Loucy (cell line): Measurements from ENCODE around the gene SETSIP.

Experiments used
- EZH2phosphoT487 ChIP-seq: fragments of 200-600 bp; IDR thresholded peaks from 2 replicates; pipeline ENCODE4 v1.6.1; 2018; ENCODE audit warnings: antibody characterized with exemption, mild to moderate bottlenecking, moderate library complexity, borderline replicate concordance
- TF ChIP-seq, protein P1 (sequence below): fragments of 200-600 bp; sonication (generic); conservative IDR thresholded peaks from 2 replicates; pipeline ENCODE4 v1.5.1; 2014; ENCODE audit warnings: mild to moderate bottlenecking, antibody characterized with exemption, low read length

GRCh38 chr1:92105546-92106081, 30.4 kb upstream of the SETSIP start:
- TF ChIP-seq, protein P1, sequence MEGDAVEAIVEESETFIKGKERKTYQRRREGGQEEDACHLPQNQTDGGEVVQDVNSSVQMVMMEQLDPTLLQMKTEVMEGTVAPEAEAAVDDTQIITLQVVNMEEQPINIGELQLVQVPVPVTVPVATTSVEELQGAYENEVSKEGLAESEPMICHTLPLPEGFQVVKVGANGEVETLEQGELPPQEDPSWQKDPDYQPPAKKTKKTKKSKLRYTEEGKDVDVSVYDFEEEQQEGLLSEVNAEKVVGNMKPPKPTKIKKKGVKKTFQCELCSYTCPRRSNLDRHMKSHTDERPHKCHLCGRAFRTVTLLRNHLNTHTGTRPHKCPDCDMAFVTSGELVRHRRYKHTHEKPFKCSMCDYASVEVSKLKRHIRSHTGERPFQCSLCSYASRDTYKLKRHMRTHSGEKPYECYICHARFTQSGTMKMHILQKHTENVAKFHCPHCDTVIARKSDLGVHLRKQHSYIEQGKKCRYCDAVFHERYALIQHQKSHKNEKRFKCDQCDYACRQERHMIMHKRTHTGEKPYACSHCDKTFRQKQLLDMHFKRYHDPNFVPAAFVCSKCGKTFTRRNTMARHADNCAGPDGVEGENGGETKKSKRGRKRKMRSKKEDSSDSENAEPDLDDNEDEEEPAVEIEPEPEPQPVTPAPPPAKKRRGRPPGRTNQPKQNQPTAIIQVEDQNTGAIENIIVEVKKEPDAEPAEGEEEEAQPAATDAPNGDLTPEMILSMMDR = no peak
- no peak for TF ChIP-seq EZH2phosphoT487
